GM23338 (cell line): ENCODE data around the gene SERPINA3. TPM values are rescaled to one million over a fixed set of nuclear protein-coding genes. Genes with fewer than 3 reads are reported as not detected.

ENCODE experiments used
- ATAC-seq: fragments of 200-7000 bp; cut with Tn5 transposase; 3 replicates; pipeline ENCODE4 v1.9.1; 2020
- DNase-seq: peaks from one replicate; pipeline ENCODE4 v3.0.0-alpha.2; 2015; ENCODE audit warnings: low spot score
- H2AFZ ChIP-seq: fragments of 200-600 bp; sonication (generic); 2 replicates; pipeline ENCODE4 v1.8.0; 2016; ENCODE audit warnings: antibody characterized with exemption, mild to moderate bottlenecking, moderate library complexity
- H3F3A ChIP-seq: fragments of 200-600 bp; sonication (generic); replicated peaks from 2 replicates; pipeline ENCODE4 v1.8.0; 2017; ENCODE audit warnings: antibody characterized with exemption, mixed run types, low read depth
- H3K27ac ChIP-seq: fragments of 200-600 bp; sonication (generic); 2 replicates; pipeline ENCODE4 v1.6.1; 2016; ENCODE audit warnings: low read depth
- H3K27me3 ChIP-seq: fragments of 200-600 bp; sonication (generic); 2 replicates; pipeline ENCODE4 v1.8.0; 2016; ENCODE audit warnings: mild to moderate bottlenecking, mixed run types, moderate library complexity; ENCODE audit not compliant: insufficient read depth
- H3K36me3 ChIP-seq: fragments of 200-600 bp; sonication (generic); 2 replicates; pipeline ENCODE4 v1.8.0; 2016; ENCODE audit warnings: mild to moderate bottlenecking; ENCODE audit not compliant: insufficient read depth
- H3K4me1 ChIP-seq: fragments of 200-600 bp; sonication (generic); 2 replicates; pipeline ENCODE4 v1.8.0; 2016; ENCODE audit warnings: mild to moderate bottlenecking, moderate library complexity; ENCODE audit not compliant: insufficient read depth
- H3K4me2 ChIP-seq: fragments of 200-600 bp; sonication (generic); 2 replicates; pipeline ENCODE4 v1.7.1; 2017; ENCODE audit warnings: mixed run types
- H3K4me3 ChIP-seq: fragments of 200-600 bp; sonication (generic); 2 replicates; pipeline ENCODE4 v1.6.1; 2016; ENCODE audit warnings: mixed run types
- H3K79me2 ChIP-seq: fragments of 200-600 bp; sonication (generic); replicated peaks from 2 replicates; pipeline ENCODE4 v1.8.0; 2017; ENCODE audit warnings: mild to moderate bottlenecking; ENCODE audit not compliant: insufficient read depth
- H3K9me2 ChIP-seq: fragments of 200-600 bp; sonication (generic); 2 replicates; pipeline ENCODE4 v1.8.0; 2017; ENCODE audit not compliant: insufficient read depth
- H4K20me1 ChIP-seq: fragments of 200-600 bp; sonication (generic); replicated peaks from 2 replicates; pipeline ENCODE4 v1.8.0; 2017; ENCODE audit warnings: mild to moderate bottlenecking; ENCODE audit not compliant: insufficient read depth
- H3K27ac Mint-ChIP-seq: 2 replicates; pipeline ENCODE4 v1.8.0; 2020; ENCODE audit warnings: inconsistent platforms, mild to moderate bottlenecking, moderate library complexity, mixed read lengths
- H3K27me3 Mint-ChIP-seq: 3 replicates; pipeline ENCODE4 v1.8.0; 2022; ENCODE audit warnings: low read depth, mild to moderate bottlenecking, moderate library complexity, mixed read lengths, inconsistent platforms; ENCODE audit not compliant: insufficient read depth, poor library complexity
- H3K36me3 Mint-ChIP-seq: 3 replicates; pipeline ENCODE4 v1.8.0; 2021; ENCODE audit warnings: low read depth, mild to moderate bottlenecking, inconsistent platforms, moderate library complexity, mixed read lengths
- H3K4me1 Mint-ChIP-seq: 3 replicates; pipeline ENCODE4 v1.8.0; 2020; ENCODE audit warnings: mild to moderate bottlenecking, inconsistent platforms, mixed read lengths
- H3K4me3 Mint-ChIP-seq: 3 replicates; pipeline ENCODE4 v1.8.0; 2021; ENCODE audit warnings: moderate library complexity, mild to moderate bottlenecking, inconsistent platforms, mixed read lengths
- H3K9me3 Mint-ChIP-seq: 3 replicates; pipeline ENCODE4 v1.8.0; 2020; ENCODE audit warnings: moderate library complexity, mild to moderate bottlenecking, inconsistent platforms, mixed read lengths
- CREB1 ChIP-seq: fragments of 250-450 bp; sonication (Bioruptor Pico); IDR thresholded peaks from 2 replicates; pipeline ENCODE4 v1.5.0; 2020; ENCODE audit warnings: low read depth, mild to moderate bottlenecking, moderate library complexity
- CTCF ChIP-seq, 2 experiments: fragments of 200-600 bp in 1 of 2; sonication (generic) in 1 of 2; conservative IDR thresholded peaks; 2 replicates each; pipeline versions ENCODE4 v1.5.1 to v1.6.1; 2016 to 2017; ENCODE audit warnings: antibody characterized with exemption in 2 of 2, low read depth in 2 of 2, mild to moderate bottlenecking in 2 of 2, moderate library complexity in 1 of 2
- ETS1 ChIP-seq: IDR thresholded peaks from 2 replicates; pipeline ENCODE4 v1.6.1; 2016; ENCODE audit warnings: antibody characterized with exemption
- EZH2 ChIP-seq: fragments of 200-600 bp; sonication (generic); IDR thresholded peaks from one replicate; pipeline ENCODE4 v1.8.0; 2017; ENCODE audit warnings: antibody characterized with exemption, mild to moderate bottlenecking, low read depth; ENCODE audit not compliant: unreplicated experiment
- EZH2phosphoT487 ChIP-seq: fragments of 200-600 bp; sonication (generic); IDR thresholded peaks from one replicate; pipeline ENCODE4 v1.8.1; 2018; ENCODE audit warnings: antibody characterized with exemption; ENCODE audit not compliant: unreplicated experiment
- JUNB ChIP-seq: IDR thresholded peaks from one replicate; pipeline ENCODE4 v1.6.1; 2016; ENCODE audit warnings: antibody characterized with exemption; ENCODE audit not compliant: unreplicated experiment
- NANOG ChIP-seq: IDR thresholded peaks from 2 replicates; pipeline ENCODE4 v1.6.1; 2016; ENCODE audit warnings: antibody characterized with exemption, borderline replicate concordance
- POLR2AphosphoS5 ChIP-seq: IDR thresholded peaks from 2 replicates; pipeline ENCODE4 v1.6.1; 2016; ENCODE audit warnings: antibody characterized with exemption, low read depth
- REST ChIP-seq: IDR thresholded peaks from one replicate; pipeline ENCODE4 v1.6.1; 2018; ENCODE audit warnings: antibody characterized with exemption; ENCODE audit not compliant: unreplicated experiment
- STAT1 ChIP-seq: IDR thresholded peaks from one replicate; pipeline ENCODE4 v1.6.1; 2016; ENCODE audit warnings: antibody characterized with exemption; ENCODE audit not compliant: unreplicated experiment
- ZNF114 ChIP-seq: fragments of 250-450 bp; sonication (Bioruptor Pico); IDR thresholded peaks from 2 replicates; pipeline ENCODE4 v1.5.0; 2020; ENCODE audit warnings: mild to moderate bottlenecking, moderate library complexity
- ZNF331 ChIP-seq: fragments of 250-450 bp; sonication (Bioruptor Pico); IDR thresholded peaks from 2 replicates; pipeline ENCODE4 v1.5.0; 2020; ENCODE audit warnings: low read depth, mild to moderate bottlenecking, moderate library complexity
- ZNF462 ChIP-seq: fragments of 250-450 bp; sonication (Bioruptor Pico); IDR thresholded peaks from 2 replicates; pipeline ENCODE4 v1.5.0; 2020; ENCODE audit warnings: mild to moderate bottlenecking, moderate library complexity
- polyA plus RNA-seq: library from polyadenylated mRNA; unstranded; fragments of >200 nt; fragmentation: Nextera tagmentation; extraction: Ambion mirVana; gene quantifications from 2 replicates; pipeline ENCODE4 v1.2.1, GENCODE V29; 2016
- total RNA-seq: library from RNA; depleted of rRNA; stranded (reverse); fragments of >200 nt; shearing (Covaris generic); gene quantifications from 2 replicates; pipeline ENCODE4 v1.2.3, GENCODE V29; 2014

Gene SERPINA3
- total and polyA plus RNA-seq, 2 experiments from 2014 or later, result not detected

- no peaks in the 10 kb centered on the region for H3K27me3 ChIP-seq
- no peak overlapping the region for H3K4me2 ChIP-seq
- no peaks in the 10 kb centered on the region; the same call in 1 of the 3 replicates for H3K36me3 Mint-ChIP-seq
- DNase-seq (no peak), ATAC-seq (peak; percentile 25; the same call in 2 of the 3 replicates)
- no peaks in the 10 kb centered on the region for H3K79me2 ChIP-seq
- peaks cover 7% of the 10 kb centered on the region for H3K9me3 Mint-ChIP-seq
- peak overlapping the region; percentile 88 for H2AFZ ChIP-seq
- H3K27me3 Mint-ChIP-seq, result peaks cover 10% of the 10 kb centered on the region
- H3K4me3 ChIP-seq, result no peak overlapping the region
- TF ChIP-seq REST (no peak), ZNF114 (CRISPR knock-in tag) (no peak), ZNF331 (CRISPR knock-in tag) (no peak), NANOG (no peak), ETS1 (no peak), EZH2phosphoT487 (no peak), EZH2 (no peak), CREB1 (CRISPR knock-in tag) (no peak), JUNB (no peak), CTCF (conservative IDR thresholded peaks at IDR 0.05; ENCODE audit: low read depth in 2 of 2) (no peak), STAT1 (no peak), ZNF462 (CRISPR knock-in tag) (no peak), POLR2AphosphoS5 (no peak)
- no peaks in the 10 kb centered on the region for H4K20me1 ChIP-seq
- no peaks in the 10 kb centered on the region for H3K36me3 ChIP-seq
- H3K27ac ChIP-seq, result no peak overlapping the region
- no peak overlapping the region for H3K4me3 Mint-ChIP-seq
- peaks cover 13% of the 10 kb centered on the region for H3K4me1 Mint-ChIP-seq
- no peaks in the 10 kb centered on the region for H3K9me2 ChIP-seq
- peak overlapping the region; percentile 75; the same call in 1 of the 2 replicates for H3K27ac Mint-ChIP-seq
- no peaks in the 10 kb centered on the region for H3F3A ChIP-seq
- no peaks in the 10 kb centered on the region for H3K4me1 ChIP-seq
Measured at GRCh38 chr14:94601884-94602391, 10.3 kb upstream of the SERPINA3 start.
